H1 (cell line): ENCODE results near the gene NOL3. TPM values are rescaled to one million over a fixed set of nuclear protein-coding genes. Genes with fewer than 3 reads are reported as not detected.
A peak's percentile ranks its signal among the peaks of the same experiment; 100 is the strongest.

Experiments used
- CTCF ChIA-PET: fragments of 300-600 bp; sonication (Branson Sonifier 250); formaldehyde crosslinking; loops from one replicate; lab custom pipeline; 2021; ENCODE audit not compliant: partially characterized antibody; lab: Charles Lee
- POLR2A ChIA-PET: fragments of 300-600 bp; sonication (Branson Sonifier 250); formaldehyde crosslinking; loops from one replicate; lab custom pipeline; 2021; ENCODE audit warnings: inconsistent platforms; ENCODE audit not compliant: partially characterized antibody; lab: Charles Lee
- DNase-seq, 2 experiments: peaks; one replicate each; pipeline versions ENCODE4 v3.0.0 to v3.0.0-alpha.2; 2010 to 2022; ENCODE audit warnings: low spot score in 2 of 2, low read depth in 1 of 2, mixed read lengths in 1 of 2
- FAIRE-seq: peaks from 2 replicates; lab custom pipeline; 2011; peaks lifted over from hg19 to GRCh38; lab: Jason Lieb, UNC
- H2AFZ ChIP-seq: 2 replicates; pipeline ENCODE4 v1.8.1; 2012; ENCODE audit warnings: low read length, inconsistent platforms
- H2AK5ac ChIP-seq: 2 replicates; pipeline ENCODE4 v1.6.1; 2013; ENCODE audit warnings: low read depth, low read length
- H2BK120ac ChIP-seq: replicated peaks from 2 replicates; pipeline ENCODE3; 2013; ENCODE audit warnings: low read depth, low read length, inconsistent platforms
- H2BK12ac ChIP-seq: 2 replicates; pipeline ENCODE4 v1.6.1; 2013; ENCODE audit warnings: low read depth, low read length
- H2BK15ac ChIP-seq: 2 replicates; pipeline ENCODE4 v1.6.1; 2013; ENCODE audit warnings: low read length
- H2BK20ac ChIP-seq: 2 replicates; pipeline ENCODE4 v1.6.1; 2013; ENCODE audit warnings: low read length
- H2BK5ac ChIP-seq: 2 replicates; pipeline ENCODE4 v1.6.1; 2013; ENCODE audit warnings: low read depth, low read length
- H3K14ac ChIP-seq: 2 replicates; pipeline ENCODE4 v1.6.1; 2013; ENCODE audit warnings: inconsistent platforms; ENCODE audit not compliant: insufficient read length
- H3K18ac ChIP-seq: 2 replicates; pipeline ENCODE4 v1.6.1; 2013; ENCODE audit warnings: low read length; ENCODE audit errors: extremely low read depth
- H3K23ac ChIP-seq: 2 replicates; pipeline ENCODE4 v1.6.1; 2013; ENCODE audit warnings: inconsistent platforms; ENCODE audit not compliant: insufficient read length
- H3K23me2 ChIP-seq: 2 replicates; pipeline ENCODE4 v1.6.1; 2013; ENCODE audit warnings: low read depth, low read length
- H3K27ac ChIP-seq: 2 replicates; pipeline ENCODE4 v1.6.1; 2011; ENCODE audit warnings: low read depth, low read length, inconsistent platforms
- H3K27me3 ChIP-seq, 4 experiments: replicated peaks in 1 of 4; 1 replicate in 1 of 4; 2 replicates in 3 of 4; pipeline versions ENCODE4 v1.6.1 to v1.8.1; 2011 to 2013; ENCODE audit warnings: low read length in 3 of 4, mild to moderate bottlenecking in 3 of 4, inconsistent platforms in 2 of 4, mixed read lengths in 2 of 4, moderate library complexity in 1 of 4; ENCODE audit not compliant: control insufficient read depth in 3 of 4, insufficient read depth in 3 of 4; ENCODE audit errors: extremely low read depth in 1 of 4
- H3K36me3 ChIP-seq, 4 experiments: 2 replicates each; pipeline versions ENCODE4 v1.6.1 to v1.8.1; 2011 to 2013; ENCODE audit warnings: mild to moderate bottlenecking in 4 of 4, low read length in 3 of 4, moderate library complexity in 2 of 4, control low read depth in 1 of 4, inconsistent platforms in 1 of 4; ENCODE audit not compliant: insufficient read depth in 4 of 4, control insufficient read depth in 2 of 4
- H3K4ac ChIP-seq: replicated peaks from 2 replicates; pipeline ENCODE3; 2013; ENCODE audit warnings: low read length, low read depth, mixed read lengths, inconsistent platforms; ENCODE audit not compliant: insufficient read length
- H3K4me1 ChIP-seq, 4 experiments: replicated peaks in 1 of 4; 1 replicate in 1 of 4; 2 replicates in 3 of 4; pipeline versions ENCODE4 v1.6.1 to v1.8.1; 2011 to 2013; ENCODE audit warnings: low read length in 3 of 4, inconsistent platforms in 2 of 4, mixed read lengths in 1 of 4; ENCODE audit not compliant: insufficient read depth in 4 of 4, control insufficient read depth in 3 of 4
- H3K4me2 ChIP-seq, 2 experiments: 2 replicates each; pipeline versions ENCODE4 v1.6.1 to v1.8.1; 2011 to 2013; ENCODE audit warnings: low read depth in 2 of 2, low read length in 2 of 2, control low read depth in 1 of 2, inconsistent platforms in 1 of 2, mild to moderate bottlenecking in 1 of 2; ENCODE audit not compliant: insufficient read depth in 1 of 2
- H3K4me3 ChIP-seq, 4 experiments: fragments of 200-600, 300-600 bp in 1 of 4; sonication (generic), shearing (Covaris generic), sonication (Bioruptor Twin) in 1 of 4; 2 replicates each; pipeline versions ENCODE4 v1.5.1 to v1.8.1; 2011 to 2016; ENCODE audit warnings: low read length in 4 of 4, low read depth in 3 of 4, control low read depth in 2 of 4, inconsistent platforms in 2 of 4, mild to moderate bottlenecking in 2 of 4, mixed read lengths in 1 of 4, moderate library complexity in 1 of 4; ENCODE audit not compliant: insufficient read depth in 2 of 4; ENCODE audit errors: extremely low read depth in 1 of 4
- H3K56ac ChIP-seq: replicated peaks from 2 replicates; pipeline ENCODE3; 2013; ENCODE audit warnings: low read depth, mild to moderate bottlenecking, mixed read lengths, low read length, inconsistent platforms; ENCODE audit not compliant: insufficient read length
- H3K79me1 ChIP-seq: 2 replicates; pipeline ENCODE4 v1.6.1; 2013; ENCODE audit warnings: low read depth, low read length, control low read depth
- H3K79me2 ChIP-seq, 2 experiments: 2 replicates each; pipeline versions ENCODE4 v1.6.1 to v1.8.1; 2012 to 2013; ENCODE audit warnings: low read length in 2 of 2, mild to moderate bottlenecking in 2 of 2, inconsistent platforms in 1 of 2; ENCODE audit not compliant: insufficient read depth in 2 of 2, control insufficient read depth in 1 of 2
- H3K9ac ChIP-seq, 4 experiments: replicated peaks in 1 of 4; 1 replicate in 1 of 4; 2 replicates in 3 of 4; pipeline versions ENCODE4 v1.6.1 to v1.8.1; 2011 to 2013; ENCODE audit warnings: low read depth in 3 of 4, low read length in 3 of 4, control low read depth in 2 of 4, mild to moderate bottlenecking in 2 of 4, moderate library complexity in 2 of 4, inconsistent platforms in 1 of 4; ENCODE audit errors: extremely low read depth in 1 of 4
- H3K9me3 ChIP-seq, 2 experiments: 2 replicates each; pipeline versions ENCODE4 v1.6.1 to v1.8.1; 2012 to 2013; ENCODE audit warnings: mild to moderate bottlenecking in 2 of 2, moderate library complexity in 2 of 2, control low read depth in 1 of 2, inconsistent platforms in 1 of 2, low read depth in 1 of 2, low read length in 1 of 2, mixed read lengths in 1 of 2; ENCODE audit not compliant: insufficient read depth in 2 of 2
- H4K20me1 ChIP-seq, 2 experiments: replicated peaks in 1 of 2; 2 replicates each; pipeline versions ENCODE3 to v1.8.1; 2011 to 2013; ENCODE audit warnings: inconsistent platforms in 2 of 2, low read length in 2 of 2, mild to moderate bottlenecking in 1 of 2; ENCODE audit not compliant: insufficient read depth in 2 of 2, control insufficient read depth in 1 of 2
- H4K5ac ChIP-seq: 2 replicates; pipeline ENCODE4 v1.6.1; 2013; ENCODE audit warnings: low read length, low read depth, mixed read lengths, inconsistent platforms; ENCODE audit not compliant: insufficient read length
- H4K8ac ChIP-seq: 2 replicates; pipeline ENCODE4 v1.8.0; 2013; ENCODE audit warnings: mild to moderate bottlenecking, moderate library complexity, low read length, inconsistent platforms; ENCODE audit not compliant: insufficient read depth; ENCODE audit errors: extremely low read depth
- H4K91ac ChIP-seq: replicated peaks from 2 replicates; pipeline ENCODE3; 2013; ENCODE audit warnings: low read length, mixed read lengths, inconsistent platforms; ENCODE audit not compliant: insufficient read length
- CHD1 ChIP-seq: IDR thresholded peaks from 2 replicates; pipeline ENCODE4 v1.6.1; 2012; ENCODE audit warnings: low read depth, low read length, improper control_type of control experiment
- HDAC6 ChIP-seq: IDR thresholded peaks from one replicate; pipeline ENCODE4 v1.7.1; 2012; ENCODE audit warnings: low read depth, mild to moderate bottlenecking, inconsistent platforms, low read length, moderate library complexity
- SAP30 ChIP-seq: fragments of 300-600 bp; sonication (generic); IDR thresholded peaks from 2 replicates; pipeline ENCODE4 v1.7.1; 2012; ENCODE audit warnings: low read length, moderate library complexity, mild to moderate bottlenecking, inconsistent platforms; ENCODE audit not compliant: insufficient read depth, insufficient replicate concordance
- TCF12 ChIP-seq: IDR thresholded peaks from 2 replicates; pipeline ENCODE4 v1.6.1; 2011; ENCODE audit warnings: low read depth, mild to moderate bottlenecking, low read length
- WGBS, 2 experiments: shearing (Covaris generic) in 1 of 2; methylation state at CpG; one replicate each; pipeline versions ENCODE4 v1.1.6 to v1.1.7; 2013 to 2015; ENCODE audit warnings: low lambda C conversion rate in 2 of 2, mixed read lengths in 2 of 2, inconsistent platforms in 1 of 2, low coverage in 1 of 2, missing lambda C conversion rate in 1 of 2; ENCODE audit not compliant: insufficient replicate concordance in 2 of 2, insufficient coverage in 1 of 2, insufficient read length in 1 of 2; ENCODE audit errors: extremely low coverage in 1 of 2, missing lambda C conversion rate in 1 of 2; 5-methylcytosine and 5-hydroxymethylcytosine counted together
- polyA plus RNA-seq, 7 experiments: library from polyadenylated mRNA; depleted of rRNA in 3 of 7; stranded (reverse) in 5 of 7; unstranded in 2 of 7; fragments of >200 nt in 5 of 7; fragments of 200-250 nt in 2 of 7; gene quantifications; 1 replicate in 5 of 7; 2 replicates in 1 of 7; 4 replicates in 1 of 7; pipeline versions ENCODE4 v1.2.1 to v1.2.3, GENCODE V29; 2011 to 2013; ENCODE audit warnings: missing spikeins in 2 of 7, mixed read lengths in 2 of 7
- total RNA-seq: library from RNA; stranded (reverse); fragmentation: NEBNext Ultra II Directional; extraction: Animal tissue kit (Norgen Biotek cat#: 25700); gene quantifications from 2 replicates; pipeline ENCODE4 v1.2.1, GENCODE V29; 2021

NOL3 gene
- total and polyA plus RNA-seq, 2 of the 8 experiments (the other 6 are each of a cell fraction or from before 2014, with no cell fraction given), result 2.2 to 4.6 TPM

- no peak overlapping the region for H3K27ac ChIP-seq
- H2AK5ac ChIP-seq, result no peak overlapping the region
- no peak overlapping the region for H4K5ac ChIP-seq
- no peak overlapping the region for H4K91ac ChIP-seq
- POLR2A ChIA-PET, result interaction anchor here (1.1 to 7.9 kb wide), 2 partner anchors 10 to 18 kb away, joined by 3 to 59 read pairs; no protein-coding TSS in a partner anchor
- H3K27me3 ChIP-seq, result peaks cover 84 to 98% (median 97%) of the 10 kb centered on the region in 4 experiments
- no peak overlapping the region for H3K9ac ChIP-seq
- no peaks in the 10 kb centered on the region for H3K79me2 ChIP-seq
- H3K23ac ChIP-seq, result no peak overlapping the region
- H3K4ac ChIP-seq, result no peak overlapping the region
- peaks cover 0 to 45% (median 37%) of the 10 kb centered on the region in 4 experiments; a peak in 6 of 7 replicates for H3K4me1 ChIP-seq
- 0 out of 2 replicates have a peak overlapping the region, but pooled peaks have one; percentile 21 for H2BK20ac ChIP-seq
- CTCF ChIA-PET, result interaction anchor here (0.5 to 19.3 kb wide), 6 partner anchors 9 to 1904 kb away, joined by 3 to 291 read pairs (median 24); partner anchors contain the start of genes B3GNT9, EXOC3L1, FBXL8 and MATCAP1
- no peak overlapping the region; a peak in 1 of 8 replicates for H3K4me3 ChIP-seq
- peaks cover 2 to 24% of the 10 kb centered on the region in 2 experiments for H4K20me1 ChIP-seq
- no peaks in the 10 kb centered on the region for H3K9me3 ChIP-seq
- H2BK12ac ChIP-seq, result peak overlapping the region; percentile 60; the same call in 1 of the 2 replicates
- no peak overlapping the region for H3K56ac ChIP-seq
- no peak for TF ChIP-seq TCF12
- TF ChIP-seq CHD1, result no peak
- TF ChIP-seq SAP30, result no peak
- TF ChIP-seq HDAC6, result no peak
- no peak overlapping the region for H3K14ac ChIP-seq
- H2BK120ac ChIP-seq, result no peak overlapping the region
- H3K36me3 ChIP-seq, result peaks cover 0 to 14% (median 0%) of the 10 kb centered on the region in 4 experiments; a peak in 1 of 8 replicates
- no peak for DNase-seq
- peak overlapping the region in 1 of 2 experiments; percentile 71; a peak in 1 of 4 replicates for H3K4me2 ChIP-seq
- H3K23me2 ChIP-seq, result peaks cover 17% of the 10 kb centered on the region
- H2BK15ac ChIP-seq, result no peak overlapping the region
- H3K79me1 ChIP-seq, result peaks cover 2% of the 10 kb centered on the region; the same call in 1 of the 2 replicates
- no peak overlapping the region for H4K8ac ChIP-seq
- H2BK5ac ChIP-seq, result no peak overlapping the region
- WGBS, 2 experiments, result 30% methylated on average over 4 of the region's 5 CpGs; no CpG with 5 or more reads in 1 of the 2 experiments
- no peak overlapping the region; the same call in 1 of the 2 replicates for H3K18ac ChIP-seq
- H2AFZ ChIP-seq, result no peak overlapping the region
- no peak for FAIRE-seq
Measured at GRCh38 chr16:67166598-67167168, 3.7 kb upstream of the NOL3 start.
